Right ventricle myocardium superior (tissue), 1 donor: ENCODE measurements around the gene MGMT. TPM values are rescaled to one million over a fixed set of nuclear protein-coding genes. Genes with fewer than 3 reads are reported as not detected.

Experiments used
- ATAC-seq: fragments of 200-7000 bp; cut with Tn5 transposase; one replicate; pipeline ENCODE4 v1.9.1; 2020; ENCODE audit warnings: mild to moderate bottlenecking; ENCODE audit not compliant: poor library complexity
- DNase-seq: peaks from one replicate; pipeline ENCODE4 v3.0.0-alpha.2; 2020
- intact Hi-C: fragments of 100-400 bp; cut with DNase I; formaldehyde crosslinking; loops from one replicate; pipeline ENCODE4 v1.11.2; 2022
- total RNA-seq: library from RNA; stranded (reverse); fragmentation: NEBNext Ultra II Directional; extraction: Animal tissue kit (Norgen Biotek cat#: 25700); gene quantifications from one replicate; pipeline ENCODE4 v1.2.1, GENCODE V29; 2021
- donor health status: DM: no; HTN: yes; CAD: no; lungs with severe emphysema.

Gene MGMT
- total RNA-seq, 1 donor from 2014 or later = 16.6 TPM

GRCh38 chr10:129808092-129808983 lies 341.3 kb downstream of the MGMT start:
- intact Hi-C loops = no loop called here
- DNase-seq (no peak), ATAC-seq (no peak)

- DNase-seq (no peak), ATAC-seq (no peak)
- intact Hi-C loops = no loop called here
Observed at GRCh38 chr10:129809431-129809830, 342.4 kb downstream of the MGMT start.

GRCh38 chr10:129809841-129810240 lies 342.8 kb downstream of the MGMT start:
- no peak for DNase-seq
- no peak for ATAC-seq

GRCh38 chr10:129811208-129811607 lies 344.2 kb downstream of the MGMT start:
- intact Hi-C loops = no loop called here
- DNase-seq (no peak), ATAC-seq (no peak)

More at GRCh38 chr10:129809841-129810240, 342.8 kb downstream of the MGMT start:
- intact Hi-C loops = no loop called here

GRCh38 chr10:129812398-129812797 lies 345.4 kb downstream of the MGMT start:
- DNase-seq (no peak), ATAC-seq (no peak)
- intact Hi-C loops = no loop called here

GRCh38 chr10:129814681-129815646 lies 347.9 kb downstream of the MGMT start:
- no peak for ATAC-seq
- intact Hi-C loops = no loop called here
- no peak for DNase-seq

GRCh38 chr10:129815898-129816655 lies 349.0 kb downstream of the MGMT start:
- no peak for DNase-seq
- no peak for ATAC-seq
- intact Hi-C loops = no loop called here

- DNase-seq (no peak), ATAC-seq (no peak)
- intact Hi-C loops = no loop called here
Observed at GRCh38 chr10:129816656-129817045, 349.6 kb downstream of the MGMT start.
